HT-29 (cell line): ENCODE measurements around the gene ELP2. TPM values are rescaled to one million over a fixed set of nuclear protein-coding genes. Genes with fewer than 3 reads are reported as not detected.

Source experiments
- DNase-seq: peaks from one replicate; pipeline ENCODE4 v3.0.0-alpha.2; 2015; ENCODE audit warnings: low spot score
- total RNA-seq: library from RNA; depleted of rRNA; stranded (reverse); fragments of >200 nt; shearing (Covaris generic); gene quantifications from 2 replicates; pipeline ENCODE4 v1.2.3, GENCODE V29; 2014; rRNA removed

ELP2 gene
- total RNA-seq, 1 experiment from 2014 or later: 75.2 TPM

GRCh38 chr18:36229188-36229587, 99.5 kb downstream of the ELP2 start:
- no peak for DNase-seq

Other genes starting within 250 kb of the ELP2 start
- 33.9 and 35.3 TPM in 2 replicates for gene RPRD1A, start 62.3 kb upstream of the ELP2 start, total RNA-seq
- gene SLC39A6, start 559 bp upstream of the ELP2 start, total RNA-seq: 24.8 and 26.0 TPM in 2 replicates
- 5.9 and 6.2 TPM in 2 replicates for gene MOCOS, start 57.6 kb downstream of the ELP2 start, total RNA-seq
- gene FHOD3, start 167.8 kb downstream of the ELP2 start, total RNA-seq: not detected in 2 replicates